AG04449 (cell line): ENCODE measurements around the gene MPL.

Source experiments
- CTCF ChIA-PET: fragments of 350-600 bp; formaldehyde crosslinking; extraction: SDS; loops from one replicate; lab custom pipeline; 2021; ENCODE audit warnings: antibody characterized with exemption; lab: Yijun Ruan, JAX
- POLR2A ChIA-PET: fragments of 400-600, 350-600 bp; formaldehyde crosslinking; extraction: SDS; loops from one replicate; lab custom pipeline; 2020; ENCODE audit warnings: antibody characterized with exemption, inconsistent platforms; lab: Yijun Ruan, JAX
- DNase-seq: peaks from one replicate; pipeline ENCODE4 v3.0.0-alpha.2; 2010; ENCODE audit warnings: low read depth, low spot score
- H3K4me3 ChIP-seq: 2 replicates; pipeline ENCODE4 v1.5.1; 2011; ENCODE audit warnings: low read depth, mild to moderate bottlenecking, control low read depth, low read length
- TF ChIP-seq, protein P1 (sequence below): IDR thresholded peaks from one replicate; pipeline ENCODE4 v1.5.1; 2011; ENCODE audit warnings: mild to moderate bottlenecking, moderate library complexity, low read length, control low read depth, inconsistent platforms; ENCODE audit not compliant: insufficient read depth; ENCODE audit errors: missing control alignments

Gene MPL

DNA sequence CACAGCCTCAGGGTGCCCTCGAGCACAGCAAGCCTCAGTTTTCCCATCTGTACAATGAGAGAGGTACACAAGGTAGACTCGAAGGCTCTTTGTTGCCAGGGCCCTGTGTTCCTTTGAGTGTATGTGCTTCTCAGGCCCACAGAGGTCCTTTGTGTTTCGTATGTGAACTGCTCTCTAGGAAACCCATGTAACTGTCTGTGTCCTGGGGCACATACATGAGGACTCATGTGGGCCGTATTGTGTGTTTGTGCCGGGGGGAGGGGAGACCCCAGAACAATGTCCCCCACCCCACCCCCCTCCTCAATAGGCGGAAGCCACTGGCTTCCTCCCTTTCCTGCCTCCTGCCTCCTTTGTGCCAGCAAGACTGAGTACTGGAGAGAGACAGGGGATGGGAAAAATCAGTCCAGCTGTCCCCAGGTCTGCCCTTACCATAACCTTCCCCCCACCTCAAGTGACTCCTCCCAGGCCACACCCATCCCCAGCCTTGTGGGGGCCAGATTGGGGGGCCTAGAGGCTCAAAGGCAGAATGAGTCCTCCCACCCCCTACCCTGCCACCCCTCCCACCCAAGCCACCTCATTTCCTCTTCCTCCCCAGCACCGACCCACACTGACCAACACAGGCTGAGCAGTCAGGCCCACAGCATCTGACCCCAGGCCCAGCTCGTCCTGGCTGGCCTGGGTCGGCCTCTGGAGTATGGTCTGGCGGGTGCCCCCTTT is 37.1 kb upstream of the MPL start, which contains the start of gene TIE1:
TSS of gene TIE1 (plus strand) at position 605 of the 717 bp plus-strand sequence. CDS start at position 695, 90 bp downstream.
- CTCF ChIA-PET, result no interaction called here
- TF ChIP-seq, protein P1, sequence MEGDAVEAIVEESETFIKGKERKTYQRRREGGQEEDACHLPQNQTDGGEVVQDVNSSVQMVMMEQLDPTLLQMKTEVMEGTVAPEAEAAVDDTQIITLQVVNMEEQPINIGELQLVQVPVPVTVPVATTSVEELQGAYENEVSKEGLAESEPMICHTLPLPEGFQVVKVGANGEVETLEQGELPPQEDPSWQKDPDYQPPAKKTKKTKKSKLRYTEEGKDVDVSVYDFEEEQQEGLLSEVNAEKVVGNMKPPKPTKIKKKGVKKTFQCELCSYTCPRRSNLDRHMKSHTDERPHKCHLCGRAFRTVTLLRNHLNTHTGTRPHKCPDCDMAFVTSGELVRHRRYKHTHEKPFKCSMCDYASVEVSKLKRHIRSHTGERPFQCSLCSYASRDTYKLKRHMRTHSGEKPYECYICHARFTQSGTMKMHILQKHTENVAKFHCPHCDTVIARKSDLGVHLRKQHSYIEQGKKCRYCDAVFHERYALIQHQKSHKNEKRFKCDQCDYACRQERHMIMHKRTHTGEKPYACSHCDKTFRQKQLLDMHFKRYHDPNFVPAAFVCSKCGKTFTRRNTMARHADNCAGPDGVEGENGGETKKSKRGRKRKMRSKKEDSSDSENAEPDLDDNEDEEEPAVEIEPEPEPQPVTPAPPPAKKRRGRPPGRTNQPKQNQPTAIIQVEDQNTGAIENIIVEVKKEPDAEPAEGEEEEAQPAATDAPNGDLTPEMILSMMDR, result no peak
- DNase-seq, result no peak
- POLR2A ChIA-PET, result no interaction called here
- H3K4me3 ChIP-seq, result no peak within 1 kb of the TSS

DNA sequence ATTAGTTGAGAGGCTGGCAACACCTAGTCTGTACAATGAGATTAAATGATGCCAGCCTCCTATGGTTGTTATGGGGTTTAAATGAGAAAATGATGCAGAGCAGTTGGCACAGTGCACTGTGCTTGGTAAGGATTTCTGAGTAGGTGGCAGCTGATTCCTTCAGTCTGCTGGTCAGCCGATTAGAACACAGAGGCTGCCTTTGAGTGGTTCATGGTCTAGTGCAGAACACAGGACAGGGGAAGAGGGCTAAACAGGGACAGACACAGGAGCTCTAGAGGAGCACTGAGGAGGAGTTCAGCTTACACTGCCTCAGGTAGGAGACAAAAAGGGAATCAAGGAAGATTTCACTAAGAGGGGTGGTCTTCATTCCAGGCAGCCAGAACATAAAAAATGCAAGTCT is 35.4 kb upstream of the MPL start:
- ChIA-PET CTCF (no interaction called here), POLR2A (no interaction called here)
- no peak for DNase-seq
- H3K4me3 ChIP-seq, result no peak overlapping the region
- TF ChIP-seq, protein P1, result no peak

DNA sequence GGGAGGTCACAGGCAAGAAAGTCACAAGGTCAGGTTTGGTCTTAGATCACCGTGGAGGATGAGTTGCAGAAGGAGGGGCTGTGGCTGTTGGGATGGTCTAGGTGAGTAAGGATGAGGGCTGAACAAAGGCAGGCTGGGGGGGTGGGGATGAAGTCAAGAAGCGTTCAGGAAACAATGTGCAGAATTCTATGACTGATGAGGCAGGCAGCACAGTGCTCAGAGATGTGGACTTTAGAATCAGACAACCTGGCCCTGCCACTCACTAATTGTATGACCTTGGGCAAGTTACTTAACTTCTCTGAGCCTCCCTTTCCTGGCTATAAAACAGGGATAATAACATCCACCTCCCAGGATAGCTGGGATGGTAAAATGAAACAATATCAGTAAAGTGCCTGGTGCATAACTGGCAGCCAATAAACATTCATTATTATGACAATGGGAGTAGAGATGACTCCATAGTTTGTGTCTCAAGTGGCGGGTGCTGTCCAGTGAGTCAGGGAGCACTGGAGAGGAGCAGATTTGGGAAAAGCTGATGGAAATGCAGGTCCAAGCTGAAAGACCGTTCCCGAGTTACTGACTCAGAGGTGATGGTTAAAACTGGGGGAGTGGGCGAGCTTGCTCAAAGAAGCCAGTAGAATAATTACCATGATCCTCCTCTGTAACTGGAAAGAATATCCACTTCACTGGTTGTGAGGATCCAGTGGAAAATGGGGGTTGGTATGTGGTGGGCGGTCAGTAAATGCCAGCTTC is 34.7 kb upstream of the MPL start:
- ChIA-PET CTCF (no interaction called here), POLR2A (no interaction called here)
- DNase-seq, result no peak
- TF ChIP-seq, protein P1, result no peak
- H3K4me3 ChIP-seq, result no peak overlapping the region

DNA sequence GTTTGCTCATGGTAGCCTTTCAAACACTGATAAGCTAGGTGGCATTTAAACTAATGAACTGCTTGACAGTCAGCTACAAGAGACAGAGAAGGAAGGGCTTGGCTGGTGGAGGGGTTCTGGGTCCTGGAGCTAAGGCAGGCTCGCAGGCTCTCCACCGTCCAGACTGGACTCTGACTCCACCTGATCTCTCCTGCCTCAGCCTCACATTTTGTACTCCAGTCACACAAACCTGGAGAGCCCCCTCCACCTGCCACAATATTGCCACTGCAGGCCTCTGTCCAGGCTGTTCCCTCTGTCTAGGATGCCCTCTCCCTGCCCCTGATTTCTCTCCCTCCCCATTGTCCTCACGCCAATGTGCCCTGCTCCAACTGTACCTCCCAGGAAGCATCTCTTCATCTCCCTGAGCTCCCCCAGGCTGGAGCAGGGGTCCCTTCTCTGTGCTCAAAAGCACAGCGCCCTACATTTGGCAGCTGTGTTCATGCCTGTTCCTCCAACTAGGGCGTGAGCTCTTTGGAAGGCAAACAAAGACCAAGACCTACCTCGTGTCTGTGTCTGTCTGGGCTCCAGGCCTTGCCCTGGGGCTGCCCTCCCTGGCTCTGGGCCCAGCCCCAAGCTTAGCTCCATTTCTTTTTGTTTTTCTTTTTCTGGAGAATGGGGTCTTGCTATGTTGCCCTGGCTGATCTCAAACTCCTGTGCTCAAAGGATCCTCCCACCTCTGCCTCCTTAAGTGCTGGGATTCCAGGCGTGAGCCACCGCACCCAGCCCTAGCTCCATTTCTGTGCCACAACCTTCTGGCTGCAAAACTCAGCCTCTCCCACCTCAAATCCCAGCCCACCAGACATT is 33.9 kb upstream of the MPL start:
- DNase-seq, result no peak
- TF ChIP-seq, protein P1, result no peak
- ChIA-PET POLR2A (no interaction called here), CTCF (no interaction called here)
- H3K4me3 ChIP-seq, result no peak overlapping the region

DNA sequence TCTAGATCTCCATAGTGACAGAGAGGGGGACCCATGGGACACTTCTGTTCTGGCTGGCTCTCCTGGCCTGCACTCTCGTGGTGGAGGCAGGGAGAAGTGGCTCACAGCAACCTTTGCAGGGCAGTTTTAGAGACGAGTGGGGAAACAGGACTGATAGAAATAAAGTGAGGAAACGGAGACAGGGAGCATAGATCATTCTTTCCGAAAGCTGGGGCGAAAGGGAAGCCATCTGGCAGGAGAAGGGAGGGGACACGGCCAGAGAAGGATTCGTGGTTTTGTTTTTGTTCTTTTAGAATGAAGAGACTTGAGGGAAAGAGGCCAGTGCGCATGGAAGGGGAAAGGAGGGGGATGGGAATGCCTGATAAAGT is 33.3 kb upstream of the MPL start:
- no peak for DNase-seq
- no peak overlapping the region for H3K4me3 ChIP-seq
- POLR2A ChIA-PET, result no interaction called here
- TF ChIP-seq, protein P1, result no peak
- CTCF ChIA-PET, result no interaction called here
